Activated CD8-positive, alpha-beta memory T cell treated with anti-CD3 and anti-CD28 coated beads, Interleukin-2, amount 50 U/mL, for 1 hour (primary cell): ENCODE results near the gene AKR7A3.
"Not testable (repeated sequence)": the region's sequence is repeated elsewhere in the genome, so short reads cannot be mapped to it uniquely, and the experiment has no call there.

ENCODE experiments used
- DNase-seq: peaks from one replicate; pipeline ENCODE4 v3.0.0-alpha.2; 2020; ENCODE audit errors: extremely low read depth

Gene AKR7A3

GRCh38 chr1:19319196-19319595, 30.6 kb upstream of the AKR7A3 start:
- DNase-seq, result no peak

GRCh38 chr1:19317126-19317910, 28.7 kb upstream of the AKR7A3 start:
- no peak for DNase-seq

GRCh38 chr1:19315378-19316198, 27.0 kb upstream of the AKR7A3 start:
- no peak for DNase-seq

GRCh38 chr1:19313961-19314882, 25.7 kb upstream of the AKR7A3 start:
- DNase-seq, result no peak

DNA sequence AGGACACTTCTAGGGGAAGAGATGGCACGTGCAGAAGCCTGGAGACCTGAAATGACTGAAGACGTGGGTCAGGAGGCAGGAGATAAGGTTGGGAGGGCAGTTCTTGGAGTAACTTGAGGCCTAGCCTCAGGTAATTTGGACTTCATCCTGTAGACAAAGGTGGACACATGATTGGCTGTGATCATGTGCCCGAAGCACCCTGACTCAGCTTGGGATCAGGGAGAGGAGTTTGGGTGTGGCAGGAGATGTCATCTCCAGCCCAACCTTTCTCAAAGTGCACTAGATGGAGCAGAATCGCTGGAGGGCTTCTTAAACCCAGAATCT, 25.0 kb upstream of the AKR7A3 start:
- DNase-seq, result no peak

- no peak for DNase-seq
Observed at GRCh38 chr1:19312782-19313635, 24.4 kb upstream of the AKR7A3 start.

DNA sequence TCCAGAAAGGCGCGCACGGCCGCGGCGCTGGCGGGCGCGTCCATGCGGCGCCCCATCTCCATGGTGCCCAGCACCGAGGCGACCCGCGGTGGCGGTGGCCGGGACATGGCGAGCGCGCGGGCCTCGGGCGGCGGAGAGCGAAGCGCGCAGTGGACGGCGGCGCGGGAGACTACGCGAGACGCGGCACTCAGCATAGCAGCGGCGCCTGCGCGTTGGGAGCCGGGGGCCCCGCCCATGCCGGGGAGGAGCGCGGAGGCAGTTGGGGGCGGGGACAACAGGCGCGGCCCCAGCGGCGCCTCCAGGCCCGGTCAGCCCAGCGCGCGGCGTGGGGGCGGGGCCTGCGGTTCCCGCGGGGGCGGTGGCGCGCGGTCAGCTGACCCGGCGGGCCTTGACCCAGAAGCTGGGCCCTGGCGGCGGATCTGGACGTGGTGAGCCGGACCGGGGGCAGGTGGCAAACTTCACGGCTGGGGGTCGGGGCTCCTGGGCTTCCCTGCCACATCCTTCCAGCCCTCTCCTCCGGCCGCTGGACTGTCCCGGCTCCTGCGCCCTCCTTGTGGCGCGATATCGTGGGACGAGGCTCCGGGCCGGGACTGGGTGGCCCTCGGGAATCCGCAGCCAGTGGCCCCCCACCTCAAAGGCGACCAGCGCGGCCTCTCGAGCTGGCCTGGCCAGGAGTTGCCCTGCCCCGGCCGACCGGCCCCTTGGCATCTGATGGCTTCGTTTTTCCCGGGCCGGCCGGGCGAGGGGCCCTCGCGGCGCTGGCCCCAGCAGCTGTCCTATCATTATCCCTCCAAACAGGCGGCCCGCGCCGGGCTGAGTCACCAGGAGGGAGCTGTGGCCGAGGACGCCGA, 23.6 kb upstream of the AKR7A3 start, which contains the start of the genes AKR7A2 and SLC66A1:
Gene AKR7A2 (minus strand): TSS at position 214 of the 851 bp plus-strand sequence. CDS start 20 bp downstream, at position 194.
Gene SLC66A1 (plus strand): TSS at position 396 of the 851 bp plus-strand sequence. CDS start 5,352 bp downstream, outside the sequence.
- DNase-seq, result peak; percentile 49

GRCh38 chr1:19311503-19311930, 22.9 kb upstream of the AKR7A3 start:
- DNase-seq, result no peak

DNA sequence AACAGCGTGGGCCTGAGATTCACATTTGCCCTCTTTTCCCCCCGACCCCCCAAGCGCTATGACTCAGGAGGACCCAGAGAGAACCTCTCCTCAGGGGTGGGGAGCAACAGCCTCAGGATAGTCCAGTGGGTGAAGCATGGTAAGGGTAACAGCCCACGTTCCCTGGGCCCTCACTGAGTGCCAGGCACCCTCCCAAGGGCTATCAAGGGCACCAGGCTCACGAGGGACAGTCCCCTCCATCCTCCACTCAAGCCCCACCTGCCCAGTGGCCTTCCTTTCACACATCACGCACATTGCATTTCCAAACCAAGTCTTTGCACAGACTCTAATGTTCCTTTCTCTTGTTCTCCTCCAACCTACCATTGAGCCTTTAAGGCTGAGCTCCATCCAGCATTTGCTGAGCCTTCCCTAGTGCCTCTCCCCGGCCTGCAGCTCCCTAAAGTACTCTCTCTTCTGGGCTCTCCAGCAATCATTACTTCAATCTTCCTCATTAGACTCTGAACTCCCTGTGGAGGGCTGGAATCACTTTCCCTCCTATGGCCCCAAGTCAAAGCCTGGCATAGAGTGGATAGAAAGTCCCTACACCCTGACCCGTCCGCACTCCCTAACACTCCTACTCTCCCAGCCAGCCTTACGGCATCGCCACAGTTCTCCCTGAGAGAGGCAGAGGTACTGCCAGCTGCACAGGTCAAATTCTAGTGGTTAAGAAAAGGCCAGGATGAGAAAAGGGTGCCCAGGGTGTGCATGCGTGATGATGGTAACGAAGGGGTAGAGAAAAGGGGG, 22.3 kb upstream of the AKR7A3 start:
- no peak for DNase-seq

GRCh38 chr1:19310061-19310460, 21.5 kb upstream of the AKR7A3 start:
- no peak for DNase-seq

GRCh38 chr1:19309123-19309813, 20.7 kb upstream of the AKR7A3 start:
- no peak for DNase-seq

DNA sequence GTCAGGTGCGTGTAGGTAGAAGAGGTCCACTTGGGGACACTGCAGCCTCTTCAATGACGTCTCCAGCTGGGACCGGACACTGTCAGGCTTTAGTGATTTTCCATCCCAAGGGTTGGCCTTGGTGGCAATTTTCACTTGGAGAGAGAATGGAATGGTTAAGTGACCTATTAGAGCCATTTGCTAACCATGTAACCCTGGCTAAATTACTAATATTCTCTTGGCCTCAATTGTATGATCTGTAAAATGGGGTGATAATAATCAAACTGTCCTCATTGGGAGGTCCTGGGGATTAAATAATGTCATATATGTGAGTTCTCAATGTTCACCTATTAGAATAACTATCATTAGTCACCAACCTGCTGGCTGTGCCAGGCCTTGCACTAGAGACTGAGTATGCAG, 19.9 kb upstream of the AKR7A3 start:
- DNase-seq, result no peak

GRCh38 chr1:19307794-19308508, 19.4 kb upstream of the AKR7A3 start:
- no peak for DNase-seq

DNA sequence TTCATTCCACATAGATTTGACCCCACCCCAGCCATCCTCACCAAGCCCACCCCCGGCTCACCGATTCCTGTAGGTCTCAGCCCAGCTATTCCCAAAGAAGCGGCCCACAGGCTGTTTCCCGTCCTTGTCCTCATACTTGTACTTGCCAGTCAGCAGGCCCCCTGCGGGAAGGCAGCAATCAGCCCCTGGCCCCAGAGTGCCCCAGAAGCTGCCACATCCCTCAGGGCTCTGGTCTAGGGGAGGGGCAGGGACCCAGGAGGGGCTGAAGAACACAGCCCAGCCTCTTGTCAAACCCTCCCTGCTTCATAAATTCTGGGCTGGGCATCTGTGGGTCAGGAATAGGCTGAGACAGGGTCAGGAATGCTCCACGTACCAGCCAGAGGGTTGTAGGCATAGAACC, 18.4 kb upstream of the AKR7A3 start:
- DNase-seq, result no peak

DNA sequence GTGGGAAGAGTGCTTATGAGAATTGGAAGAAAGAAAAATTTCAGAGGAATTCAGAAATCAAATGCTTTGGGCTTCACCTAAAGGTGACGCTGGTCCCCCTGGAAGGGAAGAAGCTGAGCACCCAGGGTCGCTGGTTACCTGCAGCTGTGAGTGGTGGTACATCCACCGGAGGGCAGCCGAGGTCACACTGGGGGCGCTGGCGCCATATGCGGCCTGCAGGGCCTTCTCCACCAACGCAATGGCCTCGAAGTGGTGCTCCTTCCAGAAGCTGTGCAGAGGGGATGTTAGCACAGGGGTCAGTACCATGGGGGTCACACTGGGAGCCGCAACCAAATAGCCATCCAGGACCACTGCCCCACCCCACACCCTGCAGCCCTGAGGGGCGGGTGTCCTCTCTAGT, 17.3 kb upstream of the AKR7A3 start:
- DNase-seq, result no peak

GRCh38 chr1:19304081-19304480, 15.5 kb upstream of the AKR7A3 start:
- not testable (repeated sequence) for DNase-seq

GRCh38 chr1:19300211-19300610, 11.6 kb upstream of the AKR7A3 start:
- DNase-seq, result no peak

- no peak for DNase-seq
Observed at GRCh38 chr1:19294638-19295037, 6.1 kb upstream of the AKR7A3 start.
